Measurements from ENCODE around the gene POLA1. TPM values are rescaled to one million over a fixed set of nuclear protein-coding genes. Genes with fewer than 3 reads are reported as not detected.

The POLA1 gene
- total and polyA plus RNA-seq, 11 donors = 1.9 to 8.1 (median 6.5) TPM

DNA sequence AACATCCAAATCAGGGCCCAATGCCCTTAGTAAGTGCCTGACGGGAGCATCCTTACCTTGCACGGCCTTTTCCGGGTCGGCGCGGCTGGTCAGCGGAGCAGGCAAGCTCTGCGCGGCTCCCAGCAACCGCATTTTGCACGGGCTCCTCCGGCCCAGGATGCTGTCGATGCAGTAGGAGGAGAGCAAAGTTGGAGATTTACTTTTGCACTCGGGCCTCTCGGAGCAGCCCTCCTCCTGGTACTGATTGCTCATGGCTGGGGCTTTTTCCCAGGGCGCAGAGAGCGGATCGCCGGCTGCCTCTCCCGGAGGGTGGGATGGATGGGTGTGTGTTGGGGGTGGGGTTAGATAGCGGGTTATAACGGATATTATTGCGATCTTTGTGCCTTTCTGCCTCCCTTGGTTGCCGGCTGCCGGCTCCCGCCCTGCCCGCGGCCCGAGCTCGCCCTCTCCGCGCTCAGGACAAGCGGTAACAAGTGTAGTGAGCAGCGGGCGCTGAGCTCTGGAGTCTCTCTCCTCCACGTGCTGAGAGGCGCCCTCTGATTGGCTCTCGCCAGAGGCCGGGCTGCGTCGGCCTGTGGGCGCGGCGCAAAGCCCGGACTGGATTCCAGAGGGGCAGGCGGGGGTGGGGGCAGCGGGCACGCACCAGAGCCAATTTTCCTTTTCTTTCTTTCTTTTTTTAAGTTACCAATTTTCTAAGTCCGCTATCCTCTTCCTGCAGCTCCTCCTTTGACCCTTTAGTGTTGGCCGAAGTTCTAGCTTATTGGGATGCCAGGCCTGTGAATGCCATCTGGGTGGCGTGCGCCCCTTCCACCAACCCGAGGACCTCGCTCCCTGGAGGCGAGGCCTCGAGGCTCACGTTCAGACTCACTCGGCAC lies 322.0 kb downstream of the POLA1 start, which contains the start of gene ARX:
Gene ARX (minus strand): TSS at position 480 of the 875 bp plus-strand sequence. CDS start 228 bp downstream, at position 252.
- DNase-seq (peak in 4 of 5 donors; percentile 45 to 64 (median 50)), ATAC-seq (peak; percentile 42 to 86 (median 86))
- H3K27ac ChIP-seq = no peak within 1 kb of the TSS
- peaks cover 33 to 95% (median 92%) of the 10 kb centered on the region in 9 donors for H3K27me3 ChIP-seq
- TF ChIP-seq, protein P1, sequence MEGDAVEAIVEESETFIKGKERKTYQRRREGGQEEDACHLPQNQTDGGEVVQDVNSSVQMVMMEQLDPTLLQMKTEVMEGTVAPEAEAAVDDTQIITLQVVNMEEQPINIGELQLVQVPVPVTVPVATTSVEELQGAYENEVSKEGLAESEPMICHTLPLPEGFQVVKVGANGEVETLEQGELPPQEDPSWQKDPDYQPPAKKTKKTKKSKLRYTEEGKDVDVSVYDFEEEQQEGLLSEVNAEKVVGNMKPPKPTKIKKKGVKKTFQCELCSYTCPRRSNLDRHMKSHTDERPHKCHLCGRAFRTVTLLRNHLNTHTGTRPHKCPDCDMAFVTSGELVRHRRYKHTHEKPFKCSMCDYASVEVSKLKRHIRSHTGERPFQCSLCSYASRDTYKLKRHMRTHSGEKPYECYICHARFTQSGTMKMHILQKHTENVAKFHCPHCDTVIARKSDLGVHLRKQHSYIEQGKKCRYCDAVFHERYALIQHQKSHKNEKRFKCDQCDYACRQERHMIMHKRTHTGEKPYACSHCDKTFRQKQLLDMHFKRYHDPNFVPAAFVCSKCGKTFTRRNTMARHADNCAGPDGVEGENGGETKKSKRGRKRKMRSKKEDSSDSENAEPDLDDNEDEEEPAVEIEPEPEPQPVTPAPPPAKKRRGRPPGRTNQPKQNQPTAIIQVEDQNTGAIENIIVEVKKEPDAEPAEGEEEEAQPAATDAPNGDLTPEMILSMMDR (IDR thresholded peaks at IDR 0.05) = no peak
- no peak for TF ChIP-seq POLR2A (IDR thresholded peaks at IDR 0.05)
- WGBS, 4 donors = 4 to 34% (median 17%) methylated on average over 53 to 58 of the region's 58 CpGs
- no peaks in the 10 kb centered on the region for H3K9me3 ChIP-seq
- intact Hi-C loops (cut with DNase I) = no loop called here
- H3K4me1 ChIP-seq = peaks cover 0 to 29% (median 0%) of the 10 kb centered on the region in 12 donors
- H3K36me3 ChIP-seq = no peaks in the 10 kb centered on the region
- peak within 1 kb of the TSS in 1 of 12 donors; percentile 1 for H3K4me3 ChIP-seq

DNA sequence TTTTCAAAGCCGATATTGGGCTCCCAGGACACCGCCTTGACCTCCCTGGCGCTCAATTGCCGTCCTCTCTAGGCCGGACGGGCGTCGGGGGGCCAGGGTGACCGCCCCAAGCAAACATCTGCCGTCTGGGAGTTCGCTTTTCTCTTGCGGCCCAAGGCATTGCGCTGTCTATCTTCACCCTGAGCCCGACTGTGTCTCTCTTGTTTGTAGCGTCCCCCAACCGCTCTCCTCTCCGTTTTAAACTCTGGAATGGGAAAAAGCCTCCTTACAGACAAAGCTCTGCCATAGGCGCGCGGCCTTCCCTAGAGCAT lies 322.6 kb downstream of the POLA1 start:
- H3K27ac ChIP-seq = no peak overlapping the region
- H3K4me3 ChIP-seq = no peak overlapping the region
- peaks cover 0 to 34% (median 0%) of the 10 kb centered on the region in 12 donors for H3K4me1 ChIP-seq
- intact Hi-C loops (cut with DNase I) = no loop called here
- ATAC-seq = no peak
- no peaks in the 10 kb centered on the region for H3K9me3 ChIP-seq
- 18 to 43% (median 25%) methylated on average over 8 to 20 of the region's 20 CpGs for WGBS, 4 donors
- DNase-seq = no peak
- H3K36me3 ChIP-seq = no peaks in the 10 kb centered on the region
- TF ChIP-seq, protein P1 (IDR thresholded peaks at IDR 0.05) = no peak
- TF ChIP-seq POLR2A (IDR thresholded peaks at IDR 0.05) = no peak
- peaks cover 33 to 95% (median 92%) of the 10 kb centered on the region in 9 donors for H3K27me3 ChIP-seq

DNA sequence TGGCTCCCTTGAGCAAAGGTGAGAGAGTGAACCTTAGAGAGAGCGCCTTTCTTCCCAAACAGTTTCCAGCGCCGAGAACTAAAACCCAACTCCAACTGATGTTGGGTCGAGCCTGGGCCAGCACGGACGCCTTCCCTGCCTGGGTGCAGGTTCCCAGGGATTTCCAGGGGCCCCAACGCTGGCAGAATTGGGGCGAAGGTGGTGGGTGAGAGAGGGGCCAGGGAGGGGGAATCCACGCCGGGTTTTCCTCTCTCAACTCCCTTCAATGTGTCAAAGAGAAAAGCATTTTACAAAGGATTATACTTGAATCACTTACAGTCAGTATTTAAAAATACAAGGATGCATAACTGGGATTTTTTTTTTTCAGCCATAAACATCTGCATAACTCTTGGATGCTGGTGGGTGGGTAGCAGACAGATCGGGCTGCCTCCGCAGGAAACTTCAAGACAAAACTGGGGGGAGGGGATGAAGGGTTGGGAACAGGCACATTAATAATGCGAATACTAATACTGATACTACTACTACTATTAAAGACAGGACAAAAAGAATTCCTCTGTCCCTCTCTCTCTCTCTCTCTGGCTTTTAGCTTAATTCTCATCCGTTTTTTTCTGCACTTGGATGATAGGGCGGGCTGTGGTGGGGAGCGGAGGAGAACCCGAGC lies 323.4 kb downstream of the POLA1 start:
- no peak for ATAC-seq
- Histone ChIP-seq H3K4me1 (peaks cover 0 to 34% (median 0%) of the 10 kb centered on the region in 12 donors), H3K9me3 (no peaks in the 10 kb centered on the region), H3K4me3 (no peak overlapping the region), H3K27me3 (peaks cover 33 to 95% (median 92%) of the 10 kb centered on the region in 9 donors), H3K36me3 (no peaks in the 10 kb centered on the region), H3K27ac (no peak overlapping the region)
- TF ChIP-seq POLR2A (IDR thresholded peaks at IDR 0.05) = no peak
- TF ChIP-seq, protein P1 (IDR thresholded peaks at IDR 0.05) = no peak
- WGBS, 4 donors = 19 to 30% (median 25%) methylated on average over 17 of the region's 17 CpGs
- DNase-seq = no peak
- intact Hi-C loops (cut with DNase I) = no loop called here

DNA sequence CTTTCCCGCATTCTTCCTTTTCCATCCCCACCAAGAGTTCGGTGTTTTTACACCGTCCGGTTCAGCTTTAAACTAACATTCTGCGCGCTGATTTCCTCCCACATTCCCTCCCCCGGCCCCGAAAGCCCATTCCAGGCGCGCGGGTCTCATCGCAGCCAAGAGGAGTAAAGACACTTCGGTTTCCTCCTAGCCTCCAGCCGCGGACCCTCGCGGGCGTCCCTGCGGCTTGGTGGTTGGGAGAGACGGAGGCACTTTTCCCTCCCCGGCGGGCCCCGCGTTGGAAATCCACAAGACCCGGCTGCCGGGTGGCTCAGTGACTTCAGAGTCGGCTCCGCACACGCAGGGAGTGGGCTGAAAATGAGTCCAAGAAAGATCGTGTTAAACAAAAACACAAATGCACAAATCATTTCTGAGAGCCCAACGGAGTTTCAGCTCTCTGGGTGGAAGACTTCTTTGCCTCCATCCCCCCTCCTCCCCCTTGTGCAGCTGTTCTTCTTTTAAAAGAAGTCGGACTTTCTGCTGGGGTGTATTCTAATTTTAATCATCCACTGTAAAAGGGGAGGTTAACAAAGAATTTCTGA lies 324.0 kb downstream of the POLA1 start:
- Histone ChIP-seq H3K4me3 (no peak overlapping the region), H3K9me3 (no peaks in the 10 kb centered on the region), H3K27ac (no peak overlapping the region), H3K27me3 (peaks cover 36 to 95% (median 92%) of the 10 kb centered on the region in 9 donors), H3K36me3 (no peaks in the 10 kb centered on the region), H3K4me1 (peaks cover 0 to 27% (median 0%) of the 10 kb centered on the region in 12 donors)
- no peak for ATAC-seq
- WGBS, 4 donors = 2 to 25% (median 9%) methylated on average over 31 to 32 of the region's 32 CpGs
- peak in 1 of 5 donors; percentile 17 for DNase-seq
- no peak for TF ChIP-seq POLR2A (IDR thresholded peaks at IDR 0.05)
- TF ChIP-seq, protein P1 (IDR thresholded peaks at IDR 0.05) = no peak
- intact Hi-C loops (cut with DNase I) = no loop called here

All from heart left ventricle (tissue), 16 donors.